Neural progenitor cell (in vitro differentiated cells): Measurements from ENCODE around the gene LGR6.

Source experiments
- CTCF ChIP-seq: fragments of 200-600 bp; sonication (generic); IDR thresholded peaks from 2 replicates; pipeline ENCODE4 v1.5.1; 2017; ENCODE audit warnings: antibody characterized with exemption, mild to moderate bottlenecking
- EZH2 ChIP-seq: fragments of 200-600 bp; sonication (generic); IDR thresholded peaks from 2 replicates; pipeline ENCODE4 v1.6.1; 2017; ENCODE audit warnings: antibody characterized with exemption, mild to moderate bottlenecking, moderate library complexity

DNA sequence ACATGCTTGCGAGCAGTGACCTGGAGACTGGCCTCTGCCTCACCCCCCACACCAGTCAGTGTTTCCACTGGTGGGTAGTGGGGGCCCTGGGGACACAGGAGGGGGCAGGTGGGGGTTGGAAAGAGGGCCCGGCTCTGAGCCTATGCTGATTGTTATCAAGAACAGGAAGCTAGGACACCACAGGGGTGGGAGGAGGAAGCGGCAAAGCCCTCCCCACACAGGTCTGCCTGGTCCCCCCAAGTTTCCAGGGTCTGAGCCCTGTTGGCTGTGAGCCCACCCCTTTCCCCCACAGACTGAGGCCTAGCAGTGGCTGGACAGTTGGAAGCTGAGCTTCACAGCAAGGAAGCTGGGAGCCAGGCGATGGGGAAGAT is 31.6 kb upstream of the LGR6 start:
- TF ChIP-seq EZH2 = no peak
- TF ChIP-seq CTCF = no peak
